Measurements from ENCODE around the gene SMIM3. TPM values are rescaled to one million over a fixed set of nuclear protein-coding genes. Genes with fewer than 3 reads are reported as not detected.
"Not testable (repeated sequence)": the region's sequence is repeated elsewhere in the genome, so short reads cannot be mapped to it uniquely, and the experiment has no call there.

The SMIM3 gene
- total and polyA plus RNA-seq, 10 of the 15 experiments (the other 5 are each of a cell fraction or from before 2014, with no cell fraction given), result 1.0 to 14.3 (median 7.7) TPM

GRCh38 chr5:150740992-150741391 is 37.6 kb upstream of the SMIM3 start:
- in situ Hi-C loops (cut with MboI), result no loop called here
- peaks cover 20% of the 10 kb centered on the region for H3K79me2 ChIP-seq (ENCODE audit: control insufficient read depth, insufficient read depth, low read length)
- intact Hi-C loops (cut with micrococcal nuclease; ENCODE audit: unreplicated experiment), result loop anchor here (1.0 kb wide), 1 partner anchor 16 kb away; no protein-coding TSS in a partner anchor
- H4K20me1 ChIP-seq (ENCODE audit: control insufficient read depth, insufficient read depth), result no peaks in the 10 kb centered on the region
- H3K27ac ChIP-seq (ENCODE audit: control insufficient read depth, insufficient read depth), result no peak overlapping the region
- peaks cover 2 to 15% of the 10 kb centered on the region in 2 experiments; a peak in 2 of 4 replicates for H3K36me3 ChIP-seq (ENCODE audit: control insufficient read depth in 2 of 2, insufficient read depth in 2 of 2, low read length in 1 of 2)
- peaks cover 6% of the 10 kb centered on the region for H3K9me3 ChIP-seq (replicated peaks; ENCODE audit: control insufficient read depth, insufficient read depth, low read length)
- H3K4me3 ChIP-seq, result no peak overlapping the region
- ATAC-seq, result no peak
- no peak overlapping the region for H2AFZ ChIP-seq (ENCODE audit: control insufficient read depth, low read depth, low read length)
- no TSS peak for BruUV-seq (replicated peaks)
- no peak overlapping the region for H3K4me2 ChIP-seq (ENCODE audit: control insufficient read depth, insufficient read depth)
- H3K4me1 ChIP-seq (ENCODE audit: control insufficient read depth, insufficient read depth, low read length), result no peaks in the 10 kb centered on the region
- no peak overlapping the region for H3K9ac ChIP-seq (ENCODE audit: control insufficient read depth, insufficient read depth, low read length)
- no peak for TF ChIP-seq NFYA (IDR thresholded peaks at IDR 0.05; ENCODE audit: borderline replicate concordance, low read depth, low read length)
- TF ChIP-seq ZNF24 (IDR thresholded peaks at IDR 0.05), result no peak
- TF ChIP-seq ATF7 (IDR thresholded peaks at IDR 0.05; ENCODE audit: low read depth), result no peak
- TF ChIP-seq PAX8 (IDR thresholded peaks at IDR 0.05), result no peak
- no peak for TF ChIP-seq KDM1A (IDR thresholded peaks at IDR 0.05; ENCODE audit: borderline replicate concordance)
- no peak for TF ChIP-seq ZNF622 (IDR thresholded peaks at IDR 0.05)
- no peak for TF ChIP-seq RCOR1 (conservative IDR thresholded peaks at IDR 0.05; ENCODE audit: low read depth, low read length)
- no peak for TF ChIP-seq SMARCA5 (IDR thresholded peaks at IDR 0.05)
- no peak for TF ChIP-seq GATAD2B (conservative IDR thresholded peaks at IDR 0.05; ENCODE audit: low read depth)
- no peak for TF ChIP-seq RAD21 (IDR thresholded peaks at IDR 0.05; ENCODE audit: insufficient read depth, low read depth, low read length)
- TF ChIP-seq FOXM1 (IDR thresholded peaks at IDR 0.05; ENCODE audit: low read depth, low read length), result no peak
- TF ChIP-seq YY1 (IDR thresholded peaks at IDR 0.05; ENCODE audit: low read depth, low read length), result no peak
- no peak for TF ChIP-seq ZZZ3 (IDR thresholded peaks at IDR 0.05; ENCODE audit: control insufficient read depth, insufficient read length, low read depth)
- ChIA-PET CTCF (interaction anchor here (0.6 to 1.5 kb wide), 2 partner anchors 9 to 41 kb away, joined by 3 to 4 read pairs; no protein-coding TSS in a partner anchor), RAD21 (ENCODE audit: unreplicated experiment) (no interaction called here), POLR2A (interaction anchor here (0.6 to 0.7 kb wide), 3 partner anchors 74 to 412 kb away, joined by 3 to 5 read pairs (median 4); no protein-coding TSS in a partner anchor), SMC1A (ENCODE audit: uncharacterized antibody, unreplicated experiment) (interaction anchor here (0.9 to 1.8 kb wide), 3 partner anchors 9 to 11 kb away, joined by 3 to 7 read pairs (median 6); no protein-coding TSS in a partner anchor)
- FAIRE-seq, result no peak
- no peak for DNase-seq (ENCODE audit: low read depth, low spot score)
- H3K27me3 ChIP-seq (replicated peaks in 1 of 2; ENCODE audit: control insufficient read depth in 2 of 2, insufficient read depth in 2 of 2, low read length in 1 of 2), result no peaks in the 10 kb centered on the region

GRCh38 chr5:150742455-150743141 is 36.0 kb upstream of the SMIM3 start:
- H3K27me3 ChIP-seq (replicated peaks in 1 of 2; ENCODE audit: control insufficient read depth in 2 of 2, insufficient read depth in 2 of 2, low read length in 1 of 2); H3K27ac ChIP-seq (ENCODE audit: control insufficient read depth, insufficient read depth); BruUV-seq (replicated peaks); H3K4me2 ChIP-seq (ENCODE audit: control insufficient read depth, insufficient read depth); POLR2A ChIA-PET; FAIRE-seq; intact Hi-C loops (cut with micrococcal nuclease; ENCODE audit: unreplicated experiment); H3K36me3 ChIP-seq (ENCODE audit: control insufficient read depth in 2 of 2, insufficient read depth in 2 of 2, low read length in 1 of 2); H3K4me1 ChIP-seq (ENCODE audit: control insufficient read depth, insufficient read depth, low read length); H3K9me3 ChIP-seq (replicated peaks; ENCODE audit: control insufficient read depth, insufficient read depth, low read length); H3K9ac ChIP-seq (ENCODE audit: control insufficient read depth, insufficient read depth, low read length); ATAC-seq; H3K4me3 ChIP-seq; SMC1A ChIA-PET (ENCODE audit: uncharacterized antibody, unreplicated experiment); H2AFZ ChIP-seq (ENCODE audit: control insufficient read depth, low read depth, low read length); H4K20me1 ChIP-seq (ENCODE audit: control insufficient read depth, insufficient read depth); H3K79me2 ChIP-seq (ENCODE audit: control insufficient read depth, insufficient read depth, low read length); DNase-seq (ENCODE audit: low read depth, low spot score); in situ Hi-C loops (cut with MboI): not testable (repeated sequence)
- RAD21 ChIA-PET (ENCODE audit: unreplicated experiment), result interaction anchor here (1.0 kb wide), 1 partner anchor 104 kb away, joined by 3 read pairs; the partner anchor contains the start of gene IRGM
- WGBS (ENCODE audit: insufficient coverage, insufficient replicate concordance, low lambda C conversion rate, missing lambda C conversion rate), result 96% methylated on average over 18 of the region's 18 CpGs
- CTCF ChIA-PET, result interaction anchor here (0.6 kb wide), 1 partner anchor 75 kb away, joined by 4 read pairs; no protein-coding TSS in a partner anchor

- RAD21 ChIA-PET (ENCODE audit: unreplicated experiment); H3K9me3 ChIP-seq (replicated peaks; ENCODE audit: control insufficient read depth, insufficient read depth, low read length); BruUV-seq (replicated peaks); H2AFZ ChIP-seq (ENCODE audit: control insufficient read depth, low read depth, low read length); H3K4me2 ChIP-seq (ENCODE audit: control insufficient read depth, insufficient read depth); in situ Hi-C loops (cut with MboI); H3K27me3 ChIP-seq (replicated peaks in 1 of 2; ENCODE audit: control insufficient read depth in 2 of 2, insufficient read depth in 2 of 2, low read length in 1 of 2); POLR2A ChIA-PET; FAIRE-seq; SMC1A ChIA-PET (ENCODE audit: uncharacterized antibody, unreplicated experiment); H4K20me1 ChIP-seq (ENCODE audit: control insufficient read depth, insufficient read depth); CTCF ChIA-PET; H3K4me1 ChIP-seq (ENCODE audit: control insufficient read depth, insufficient read depth, low read length); H3K9ac ChIP-seq (ENCODE audit: control insufficient read depth, insufficient read depth, low read length); H3K79me2 ChIP-seq (ENCODE audit: control insufficient read depth, insufficient read depth, low read length); H3K36me3 ChIP-seq (ENCODE audit: control insufficient read depth in 2 of 2, insufficient read depth in 2 of 2, low read length in 1 of 2); DNase-seq (ENCODE audit: low read depth, low spot score); H3K27ac ChIP-seq (ENCODE audit: control insufficient read depth, insufficient read depth); intact Hi-C loops (cut with micrococcal nuclease; ENCODE audit: unreplicated experiment); H3K4me3 ChIP-seq; ATAC-seq: not testable (repeated sequence)
- WGBS (ENCODE audit: insufficient coverage, insufficient replicate concordance, low lambda C conversion rate, missing lambda C conversion rate), result 98% methylated on average over 9 of the region's 9 CpGs
Observed at GRCh38 chr5:150743142-150743488, 35.4 kb upstream of the SMIM3 start.

All from GM12878 (cell line).